A549 (cell line): Measurements from ENCODE around the gene REN. TPM values are rescaled to one million over a fixed set of nuclear protein-coding genes. Genes with fewer than 3 reads are reported as not detected.
A peak's percentile ranks its signal among the peaks of the same experiment; 100 is the strongest.

ENCODE experiments used
- ATAC-seq, 2 experiments: fragments of 200-7000 bp in 1 of 2; fragments of >200 bp in 1 of 2; cut with Nextera tagmentation in 1 of 2; cut with Tn5 transposase in 1 of 2; 3 replicates each; pipeline versions ENCODE4 v1.8.0 to v1.9.1; 2018 to 2020; ENCODE audit warnings: mild to moderate bottlenecking in 1 of 2, moderate library complexity in 1 of 2
- CTCF ChIA-PET: fragments of 300-600 bp; sonication (Branson Sonifier 250); formaldehyde crosslinking; extraction: SDS; loops from one replicate; lab custom pipeline; 2021; ENCODE audit warnings: antibody characterized with exemption, inconsistent platforms; lab: Yijun Ruan, JAX
- POLR2A ChIA-PET: fragments of 350-600 bp; formaldehyde crosslinking; extraction: SDS; loops from one replicate; lab custom pipeline; 2021; ENCODE audit warnings: antibody characterized with exemption, inconsistent platforms; lab: Yijun Ruan, JAX
- DNase-seq, 2 experiments: peaks; one replicate each; pipeline versions ENCODE4 v3.0.0 to v3.0.0-alpha.2; 2011 to 2016; ENCODE audit warnings: low read depth in 1 of 2, low spot score in 1 of 2
- FAIRE-seq: peaks from 2 replicates; lab custom pipeline; 2011; peaks lifted over from hg19 to GRCh38; lab: Jason Lieb, UNC
- H3K27ac ChIP-seq, 2 experiments: fragments of >200 bp; sonication (Bioruptor Twin); formaldehyde crosslinking; 3 replicates each; pipeline ENCODE4 v1.5.1; 2016 to 2017
- H3K4me1 ChIP-seq: fragments of >200 bp; sonication (Bioruptor Twin); formaldehyde crosslinking; 3 replicates; pipeline ENCODE4 v1.6.1; 2016
- H3K4me2 ChIP-seq: fragments of >200 bp; sonication (Bioruptor Twin); formaldehyde crosslinking; 3 replicates; pipeline ENCODE4 v1.6.1; 2016
- H3K4me3 ChIP-seq: fragments of >200 bp; sonication (Bioruptor Twin); formaldehyde crosslinking; 3 replicates; pipeline ENCODE4 v1.5.1; 2016
- H3K9me3 ChIP-seq: fragments of >200 bp; sonication (Bioruptor Twin); formaldehyde crosslinking; 3 replicates; pipeline ENCODE4 v1.6.1; 2016
- ATOH8 ChIP-seq: fragments of 250-450 bp; sonication (Bioruptor Pico); IDR thresholded peaks from 2 replicates; pipeline ENCODE4 v1.5.0; 2020; ENCODE audit warnings: low read depth, mild to moderate bottlenecking, moderate library complexity
- BCL3 ChIP-seq: fragments of >200 bp; sonication (Bioruptor Twin); formaldehyde crosslinking; IDR thresholded peaks from 3 replicates; pipeline ENCODE4 v1.6.1; 2016
- CEBPB ChIP-seq, 2 experiments: fragments of >200 bp in 1 of 2; sonication (Bioruptor Twin) in 1 of 2; formaldehyde crosslinking in 1 of 2; IDR thresholded peaks; 2 replicates each; pipeline ENCODE4 v1.6.1; 2012 to 2016
- CHD2 ChIP-seq: fragments of 150-350 bp; IDR thresholded peaks from 2 replicates; pipeline ENCODE4 v1.6.1; 2014; ENCODE audit warnings: low read length; ENCODE audit not compliant: partially characterized antibody
- CHD4 ChIP-seq: fragments of 200-600 bp; sonication (generic); IDR thresholded peaks from 2 replicates; pipeline ENCODE4 v1.6.1; 2016; ENCODE audit warnings: antibody characterized with exemption, mild to moderate bottlenecking, borderline replicate concordance
- CTCF ChIP-seq: fragments of >200 bp; sonication (Bioruptor Twin); formaldehyde crosslinking; IDR thresholded peaks from 3 replicates; pipeline ENCODE4 v1.5.1; 2016
- EHF ChIP-seq: fragments of 250-450 bp; sonication (Bioruptor Pico); IDR thresholded peaks from 2 replicates; pipeline ENCODE4 v1.5.0; 2020; ENCODE audit warnings: mild to moderate bottlenecking
- HOXB13 ChIP-seq: fragments of 250-450 bp; sonication (Bioruptor Pico); IDR thresholded peaks from 2 replicates; pipeline ENCODE4 v1.5.0; 2020; ENCODE audit warnings: low read depth, mild to moderate bottlenecking, moderate library complexity
- KDM5A ChIP-seq: fragments of 200-600 bp; sonication (generic); IDR thresholded peaks from 2 replicates; pipeline ENCODE4 v1.6.1; 2016; ENCODE audit warnings: antibody characterized with exemption, mild to moderate bottlenecking
- MAZ ChIP-seq: fragments of 150-350 bp; IDR thresholded peaks from 2 replicates; pipeline ENCODE4 v1.6.1; 2014; ENCODE audit warnings: antibody characterized with exemption, low read depth, low read length, borderline replicate concordance
- MYC ChIP-seq: IDR thresholded peaks from 2 replicates; pipeline ENCODE4 v1.6.1; 2012; ENCODE audit warnings: mild to moderate bottlenecking, inconsistent platforms, low read length, improper control_type of control experiment, borderline replicate concordance
- NR3C1 ChIP-seq: fragments of >200 bp; sonication (Bioruptor Twin); formaldehyde crosslinking; IDR thresholded peaks from 3 replicates; pipeline ENCODE4 v1.6.1; 2017
- POLR2A ChIP-seq: IDR thresholded peaks from 2 replicates; pipeline ENCODE4 v1.6.1; 2012; ENCODE audit warnings: mild to moderate bottlenecking, low read length
- POLR2AphosphoS2 ChIP-seq: conservative IDR thresholded peaks from 2 replicates; pipeline ENCODE4 v1.6.1; 2012; ENCODE audit warnings: low read length, improper control_type of control experiment, inconsistent platforms
- RFX5 ChIP-seq: fragments of 450-650 bp; IDR thresholded peaks from 2 replicates; pipeline ENCODE4 v1.7.1; 2014; ENCODE audit warnings: antibody characterized with exemption, mild to moderate bottlenecking, moderate library complexity
- ZFP36 ChIP-seq: fragments of 450-650 bp; IDR thresholded peaks from 2 replicates; pipeline ENCODE4 v1.6.1; 2014; ENCODE audit warnings: borderline replicate concordance; ENCODE audit not compliant: partially characterized antibody
- ZNF302 ChIP-seq: fragments of 250-450 bp; sonication (Bioruptor Pico); IDR thresholded peaks from 2 replicates; pipeline ENCODE4 v1.9.0; 2021; ENCODE audit warnings: inconsistent platforms, mild to moderate bottlenecking, moderate library complexity
- WGBS: methylation state at CpG from one replicate; pipeline ENCODE4 v1.1.6; 2017; ENCODE audit errors: missing lambda C conversion rate; 5-methylcytosine and 5-hydroxymethylcytosine counted together
- polyA plus RNA-seq, 4 experiments: library from polyadenylated mRNA; depleted of rRNA in 3 of 4; stranded (reverse); fragments of >200 nt; fragmentation: RNase III in 1 of 4; extraction: RNeasy Plus Mini Kit Qiagen cat#74134 plus additional on column Dnase treatment in 1 of 4; gene quantifications; 2 replicates in 3 of 4; 3 replicates in 1 of 4; pipeline ENCODE4 v1.2.3, GENCODE V29; 2011 to 2017

Gene REN
- polyA plus RNA-seq, 2 of the 4 experiments (the other 2 are of a cell fraction), result not detected

- no peak for TF ChIP-seq CTCF
- TF ChIP-seq ZFP36, result no peak
- no peak for TF ChIP-seq MAZ
- no peak for TF ChIP-seq KDM5A
- TF ChIP-seq NR3C1, result no peak
- TF ChIP-seq, all 56 proteins: peak for 0
These were observed 40.0 kb upstream of the REN start (continued) for GRCh38 chr1:204206121-204206520.

- Histone ChIP-seq H3K4me3 (no peak overlapping the region), H3K9me3 (no peaks in the 10 kb centered on the region), H3K27ac (no peak overlapping the region), H3K4me2 (no peak overlapping the region), H3K4me1 (peaks cover 2% of the 10 kb centered on the region; the same call in 1 of the 3 replicates)
- ChIA-PET CTCF (interaction anchor here (0.5 to 7.4 kb wide), 16 partner anchors 11 to 394 kb away, joined by 3 to 314 read pairs (median 16); partner anchors contain the start of genes ETNK2, GOLT1A, PLEKHA6 and REN), POLR2A (no interaction called here)
- DNase-seq, result no peak
- no peak for FAIRE-seq
- TF ChIP-seq RFX5 (peak; percentile 94), EHF (CRISPR knock-in tag) (no peak), POLR2A (no peak)
- ATAC-seq, result no peak
These were observed 39.3 kb upstream of the REN start for GRCh38 chr1:204205486-204205885.

GRCh38 chr1:204204944-204205343 is 38.8 kb upstream of the REN start:
- CTCF ChIA-PET, result interaction anchor here (1.0 to 7.4 kb wide), 6 partner anchors 11 to 163 kb away, joined by 3 to 314 read pairs (median 44); partner anchors contain the start of genes GOLT1A, PLEKHA6 and REN
- WGBS, result 91% methylated on average over 2 of the region's 2 CpGs
- no peak for DNase-seq
- H3K4me2 ChIP-seq, result no peak overlapping the region
- H3K4me3 ChIP-seq, result no peak overlapping the region
- peaks cover 2% of the 10 kb centered on the region; the same call in 1 of the 3 replicates for H3K4me1 ChIP-seq
- TF ChIP-seq MAZ (no peak), CEBPB (IDR thresholded peaks at IDR 0.05) (no peak), POLR2AphosphoS2 (no peak), HOXB13 (CRISPR knock-in tag) (no peak)
- TF ChIP-seq, all 56 proteins: peak for 0
- Histone ChIP-seq H3K27ac (no peak overlapping the region), H3K9me3 (no peaks in the 10 kb centered on the region)
- ATAC-seq (no peak), FAIRE-seq (no peak)
- POLR2A ChIA-PET, result no interaction called here

- no peaks in the 10 kb centered on the region for H3K9me3 ChIP-seq
- FAIRE-seq, result no peak
- WGBS, result 77% methylated on average over 5 of the region's 5 CpGs
- no peak overlapping the region for H3K4me3 ChIP-seq
- H3K27ac ChIP-seq, result no peak overlapping the region
- POLR2A ChIA-PET, result no interaction called here
- no peak for TF ChIP-seq CHD2
- no peak for TF ChIP-seq MYC
- no peak for TF ChIP-seq ZFP36
- no peak for TF ChIP-seq ZNF302
- TF ChIP-seq BCL3, result no peak
- no peak for TF ChIP-seq CHD4
- no peak for TF ChIP-seq ATOH8
- no peak for TF ChIP-seq CTCF
- no peak for DNase-seq
- H3K4me1 ChIP-seq, result peaks cover 2% of the 10 kb centered on the region; the same call in 1 of the 3 replicates
- CTCF ChIA-PET, result interaction anchor here (0.8 to 7.4 kb wide), 5 partner anchors 11 to 55 kb away, joined by 3 to 314 read pairs (median 5); partner anchors contain the start of gene REN
- H3K4me2 ChIP-seq, result no peak overlapping the region
- no peak for ATAC-seq
These were observed 37.1 kb upstream of the REN start for GRCh38 chr1:204203206-204203767.
